T-helper 1 cell (primary cell): ENCODE data around the gene HOXA1.
"Not testable (repeated sequence)": the region's sequence is repeated elsewhere in the genome, so short reads cannot be mapped to it uniquely, and the experiment has no call there.

Experiments
- DNase-seq, 5 donors: peaks; one replicate each; pipeline ENCODE4 v3.0.0-alpha.2; 2012 to 2020

Gene HOXA1

DNA sequence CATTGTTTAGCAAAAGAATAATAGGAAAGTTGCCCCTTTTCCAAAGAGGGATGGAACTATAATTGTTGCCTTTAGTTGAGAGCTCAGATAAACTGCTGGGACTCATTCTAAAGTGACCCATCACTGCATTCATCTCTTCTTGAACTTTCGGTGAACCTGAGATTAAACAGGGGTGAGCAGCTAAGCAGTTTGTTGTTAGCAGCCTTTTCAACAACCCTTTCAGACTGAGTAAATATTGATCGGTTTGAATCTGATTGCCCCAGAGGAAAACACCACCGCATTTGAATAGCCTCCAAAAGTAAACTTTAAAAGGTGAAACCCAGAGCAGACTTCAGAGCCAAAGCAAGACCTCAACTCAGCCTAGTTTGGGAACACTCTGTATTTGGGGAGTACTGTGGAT, 4.7 kb downstream of the HOXA1 start:
- DNase-seq = no peak

DNA sequence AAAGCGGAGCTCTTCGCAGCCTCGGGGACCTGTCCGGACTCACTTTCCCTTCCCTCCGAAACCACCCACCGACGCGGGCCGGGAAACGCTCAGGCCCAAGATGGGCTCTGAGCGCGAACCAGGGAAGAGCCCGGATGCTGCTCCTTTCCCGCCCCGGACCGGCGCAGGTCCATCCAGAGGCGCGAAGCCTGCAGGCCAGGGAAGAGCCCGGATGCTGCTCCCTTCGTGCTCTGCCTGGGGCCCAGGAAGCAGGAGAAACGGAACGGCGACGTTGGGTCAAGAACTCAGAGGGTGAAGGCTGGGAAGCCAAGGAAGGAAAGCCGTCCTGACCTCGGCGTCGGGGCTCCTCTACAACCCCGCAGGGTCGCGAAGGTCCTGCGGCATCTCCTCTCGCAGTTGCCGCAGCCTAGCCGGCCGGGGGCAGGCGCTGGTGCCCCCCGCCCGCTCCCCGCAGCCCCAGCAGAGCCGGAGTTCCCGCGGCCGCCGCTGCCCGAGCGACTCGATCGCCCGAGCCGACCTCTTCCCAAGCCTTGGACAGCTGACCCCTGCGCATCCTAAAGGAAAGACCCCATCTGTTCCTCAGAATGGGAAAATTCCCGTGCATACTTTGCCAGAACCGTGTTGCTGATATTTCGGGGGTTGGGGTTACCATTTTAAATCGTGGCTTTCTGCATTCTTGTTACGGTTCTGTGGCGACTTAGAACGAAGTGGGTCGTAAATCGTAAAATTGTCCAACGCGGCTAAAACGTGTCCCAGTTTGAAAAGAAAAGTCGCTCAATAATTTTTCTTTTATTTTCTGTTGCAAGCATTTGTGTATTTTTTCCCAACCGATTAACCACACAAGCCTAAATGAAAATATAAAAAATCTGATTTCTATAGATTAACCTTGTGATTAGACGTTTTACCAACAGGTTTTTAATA, 7.5 kb downstream of the HOXA1 start:
- DNase-seq = no peak

DNA sequence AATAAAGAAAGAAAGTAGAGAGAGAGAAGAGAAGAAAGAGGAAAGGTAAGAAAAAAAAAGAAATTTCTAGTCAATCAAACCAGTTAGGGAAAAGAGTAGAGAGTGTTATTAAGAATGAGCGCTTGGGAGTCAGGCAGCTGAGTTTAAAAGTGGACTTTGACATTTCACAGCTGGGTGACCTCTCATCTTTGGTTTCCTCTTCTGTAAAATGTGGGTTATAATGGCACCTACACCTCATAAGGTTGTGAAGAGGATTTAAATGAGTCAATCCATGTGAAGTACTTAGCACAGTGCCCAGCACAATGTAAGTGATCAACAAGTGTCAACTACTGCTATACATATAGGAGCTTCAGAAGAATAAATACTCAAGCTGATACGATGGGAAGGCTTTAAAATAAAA, 12.2 kb downstream of the HOXA1 start:
- DNase-seq = no peak

DNA sequence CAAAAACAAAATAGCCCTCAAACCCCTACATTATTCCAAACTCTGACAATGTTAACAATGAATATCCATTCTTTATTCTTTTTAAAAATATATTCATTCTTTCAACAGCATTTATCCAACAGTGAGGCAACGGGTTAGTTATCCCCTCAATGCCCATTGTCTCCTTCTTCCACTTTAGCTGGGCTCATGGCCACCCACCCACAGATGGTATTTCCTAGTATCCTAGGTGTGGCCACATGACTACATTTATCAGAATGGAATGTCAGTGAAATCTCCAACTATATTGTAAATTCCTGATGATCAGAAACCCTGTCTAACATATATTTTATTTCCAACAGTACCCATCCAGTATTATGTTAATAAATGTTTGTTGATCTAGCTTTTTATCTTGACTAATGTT, 13.6 kb downstream of the HOXA1 start:
- no peak for DNase-seq

DNA sequence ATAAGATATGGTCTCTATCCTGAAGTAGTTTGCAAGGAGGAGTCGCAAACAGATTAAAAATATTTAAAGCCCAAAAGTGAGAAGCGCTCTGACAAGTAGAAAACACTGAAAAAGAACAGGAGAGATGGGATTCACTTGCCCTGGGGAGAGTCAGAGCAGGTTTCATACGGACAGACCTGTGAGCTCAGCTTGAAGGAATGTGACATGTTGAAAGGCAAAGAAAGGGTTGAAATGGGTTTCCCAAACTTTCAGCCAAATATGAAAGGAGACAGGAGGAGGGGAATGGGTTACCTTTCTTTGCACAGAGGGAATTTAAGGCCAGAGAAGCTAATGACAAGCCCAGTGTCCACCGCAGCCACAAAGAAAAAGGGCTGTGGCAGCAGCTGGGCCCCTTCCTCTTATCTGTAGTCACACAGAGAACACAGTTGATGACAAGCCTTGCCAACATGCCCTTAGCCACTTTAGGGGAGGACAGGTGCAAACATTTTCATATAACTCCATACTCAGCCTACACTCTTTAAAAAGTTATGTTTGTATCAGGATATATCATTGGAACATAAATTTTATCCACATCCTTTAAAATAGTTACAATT, 14.9 kb downstream of the HOXA1 start:
- no peak for DNase-seq

DNA sequence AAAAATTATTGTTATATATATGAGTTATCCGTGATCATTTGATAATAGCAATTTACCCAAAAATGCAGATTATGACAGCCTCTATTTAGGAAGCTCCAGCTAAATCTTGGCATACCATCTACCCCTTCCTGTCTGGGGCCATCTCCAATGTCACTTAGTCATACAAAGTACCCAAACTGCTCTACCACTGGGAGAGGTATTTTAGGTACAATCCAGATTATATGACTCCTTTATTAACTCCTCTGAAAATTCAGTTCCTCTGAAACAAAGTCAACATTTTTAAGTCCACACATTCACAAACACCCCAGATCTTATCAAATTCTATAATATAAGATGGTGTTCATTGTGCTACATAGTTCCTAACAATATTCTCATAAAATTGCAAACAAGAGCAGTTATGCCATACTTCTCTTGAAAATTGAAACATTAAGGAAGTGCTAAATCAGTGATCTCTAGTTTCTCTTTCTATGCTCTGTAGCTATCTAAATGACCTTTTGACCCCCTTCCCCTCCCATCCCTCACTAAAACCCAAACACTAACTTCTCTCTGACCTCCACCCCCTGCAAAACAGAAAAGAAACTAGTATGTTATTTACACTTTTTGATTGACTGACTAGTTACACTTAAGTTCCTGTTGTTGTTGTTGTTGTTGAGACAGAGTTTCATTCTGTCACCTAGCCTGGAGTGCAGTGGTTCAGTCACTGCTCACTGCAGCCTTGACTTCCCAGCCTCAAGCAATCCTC, 16.4 kb downstream of the HOXA1 start:
- no peak for DNase-seq

DNA sequence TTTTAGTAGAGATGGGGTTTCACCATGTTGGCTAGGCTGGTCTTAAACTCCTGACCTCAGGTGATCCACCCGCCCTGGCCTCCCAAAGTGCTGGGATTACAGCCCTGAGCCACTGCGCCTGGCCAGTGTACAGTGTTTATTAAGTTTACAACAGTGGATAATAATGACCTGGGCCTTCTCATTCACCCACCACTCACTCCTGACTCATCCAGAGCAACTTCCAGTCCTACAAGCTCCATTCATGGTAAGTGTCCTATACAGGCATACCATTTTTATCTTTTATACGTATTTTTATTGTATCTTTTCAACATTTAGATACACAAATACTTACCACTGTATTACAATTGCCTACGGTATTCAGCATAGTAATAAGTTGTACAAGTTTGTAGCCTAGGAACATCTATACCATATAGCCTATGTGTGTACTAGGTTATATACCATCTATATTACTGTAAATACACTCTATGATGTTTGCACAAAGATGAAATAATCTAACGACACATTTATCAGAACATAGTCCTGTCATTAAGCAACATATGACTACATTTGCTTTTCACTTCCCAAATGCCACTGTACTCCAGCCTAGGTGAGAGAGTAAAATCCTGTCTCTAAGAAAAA, 17.1 kb downstream of the HOXA1 start:
- no peak for DNase-seq

DNA sequence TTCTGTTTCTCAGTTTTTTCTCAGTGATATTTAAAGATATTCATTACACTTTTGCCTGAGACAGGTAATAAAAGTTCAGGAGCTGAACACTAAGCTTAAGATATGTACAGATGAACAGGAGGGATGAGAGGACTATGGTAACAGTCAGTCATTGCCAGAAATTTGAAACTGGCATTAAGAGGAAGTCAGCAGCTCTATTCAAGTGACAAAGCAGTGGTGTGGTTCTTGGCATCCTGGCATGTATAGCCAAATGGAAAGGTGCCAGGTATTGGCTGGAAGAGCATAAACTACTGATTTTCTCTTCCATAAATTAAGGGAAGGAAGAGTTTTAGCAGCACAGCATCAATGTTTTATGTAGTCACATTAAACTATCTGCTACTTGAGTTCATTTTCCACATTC, 22.7 kb downstream of the HOXA1 start:
- no peak for DNase-seq

DNA sequence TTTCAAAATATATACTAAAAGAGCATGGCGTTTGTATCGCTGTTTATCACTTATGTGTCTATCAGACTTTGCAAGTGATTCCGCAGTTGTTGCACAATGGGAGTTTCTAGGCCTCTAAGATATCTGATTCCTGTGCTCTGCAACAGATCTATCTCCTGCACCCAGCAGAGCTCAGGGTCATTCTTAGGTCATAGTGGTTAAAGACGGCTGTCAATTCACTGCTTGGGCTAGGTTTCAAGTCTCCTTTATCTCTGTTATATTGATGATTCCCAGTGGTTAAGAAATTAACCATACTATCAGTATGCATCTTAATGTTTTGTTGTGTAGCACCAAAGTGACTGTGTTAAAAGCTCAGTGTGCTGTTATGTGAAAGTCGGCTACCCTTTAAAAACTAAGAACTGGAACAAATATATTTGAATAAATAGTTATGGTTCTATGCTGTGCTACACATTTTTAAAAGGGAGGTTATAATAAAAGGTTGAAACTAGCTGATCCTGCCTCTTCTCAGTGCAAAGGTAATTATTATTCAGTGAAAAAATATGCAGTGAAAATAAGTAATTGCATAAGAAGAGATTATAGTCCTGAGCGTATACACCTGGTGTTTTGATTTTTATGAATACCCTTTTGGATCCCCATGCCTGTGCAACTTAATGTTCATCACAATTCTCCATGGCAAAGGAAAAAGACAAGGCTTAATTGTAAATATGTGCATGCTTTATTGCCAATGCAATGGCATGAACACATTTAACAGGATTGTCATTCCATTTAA, 24.0 kb downstream of the HOXA1 start:
- DNase-seq = no peak

DNA sequence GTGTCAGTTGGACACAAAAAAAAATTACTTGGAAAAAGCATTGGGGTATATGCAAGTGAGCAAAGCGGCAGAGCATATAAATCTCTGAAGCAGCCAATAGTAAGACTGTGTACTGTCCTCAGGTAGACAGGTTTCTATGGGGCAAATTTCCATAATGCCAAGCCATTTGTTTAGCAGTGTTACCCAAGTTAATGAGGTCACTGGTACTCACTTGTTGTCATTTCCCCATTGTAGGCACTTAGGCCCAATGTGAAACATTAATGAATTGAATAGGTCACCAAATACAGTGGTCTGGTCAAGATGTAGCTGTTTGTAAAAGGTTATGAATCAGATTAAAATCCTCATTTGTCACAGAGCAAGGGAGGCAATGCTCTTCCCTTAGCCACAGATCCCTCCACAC, 27.5 kb downstream of the HOXA1 start:
- no peak for DNase-seq

DNA sequence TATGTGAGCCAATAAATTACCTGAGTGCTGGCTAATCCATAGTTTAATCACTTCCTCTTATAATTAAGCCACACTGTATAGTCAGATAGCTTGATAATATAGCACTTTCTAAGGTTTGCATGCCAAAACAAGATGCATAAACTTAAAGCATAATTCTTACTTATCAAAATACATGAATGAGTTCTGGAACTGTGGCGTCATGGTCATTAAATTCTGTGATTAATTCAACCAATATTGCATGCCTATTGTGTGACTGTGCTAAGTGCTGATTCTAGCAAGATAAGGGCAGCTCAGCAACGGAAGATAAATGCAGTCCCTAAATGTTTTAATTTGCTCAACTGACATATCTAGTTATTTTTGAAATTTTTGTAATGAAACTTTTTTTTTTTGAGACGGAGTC, 29.7 kb downstream of the HOXA1 start:
- DNase-seq = no peak

DNA sequence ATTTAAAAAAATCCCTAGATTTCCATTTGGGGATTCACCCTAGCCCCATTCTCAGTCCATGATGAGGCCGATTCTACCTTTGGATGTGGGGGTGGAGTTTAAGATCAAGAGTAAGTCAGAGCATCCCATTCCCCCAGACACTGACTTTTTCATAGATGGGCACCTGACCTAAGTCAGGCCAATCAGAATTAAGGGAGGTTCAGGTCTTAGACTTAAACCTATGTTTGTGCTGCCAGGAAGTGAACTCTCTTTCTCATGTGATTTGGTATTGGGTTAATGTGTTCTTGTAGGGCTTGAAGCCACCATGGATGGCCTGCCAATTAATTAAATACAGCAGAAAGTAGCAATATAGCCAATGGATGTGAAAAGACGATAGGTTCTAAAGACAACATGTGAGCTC, 30.1 kb downstream of the HOXA1 start:
- no peak for DNase-seq

DNA sequence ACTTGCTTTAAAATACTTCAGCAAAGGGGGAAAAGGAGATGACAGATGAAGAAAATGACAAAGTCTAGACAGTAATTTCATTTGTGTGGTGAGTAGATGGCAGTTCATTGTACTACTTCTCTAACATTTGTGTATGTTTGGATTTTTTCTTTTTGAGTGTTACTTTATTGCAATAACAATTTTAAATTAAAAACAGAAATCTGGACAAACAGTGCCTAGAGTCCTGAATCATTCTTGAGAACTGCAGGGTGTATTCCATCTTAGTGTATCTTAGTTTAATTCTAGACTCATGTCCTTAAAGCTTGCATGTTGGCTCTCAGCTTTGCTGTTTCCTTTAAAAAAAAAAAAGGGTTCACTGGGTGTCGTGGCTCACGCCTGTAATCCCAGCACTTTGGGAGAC, 31.1 kb downstream of the HOXA1 start:
- no peak for DNase-seq

DNA sequence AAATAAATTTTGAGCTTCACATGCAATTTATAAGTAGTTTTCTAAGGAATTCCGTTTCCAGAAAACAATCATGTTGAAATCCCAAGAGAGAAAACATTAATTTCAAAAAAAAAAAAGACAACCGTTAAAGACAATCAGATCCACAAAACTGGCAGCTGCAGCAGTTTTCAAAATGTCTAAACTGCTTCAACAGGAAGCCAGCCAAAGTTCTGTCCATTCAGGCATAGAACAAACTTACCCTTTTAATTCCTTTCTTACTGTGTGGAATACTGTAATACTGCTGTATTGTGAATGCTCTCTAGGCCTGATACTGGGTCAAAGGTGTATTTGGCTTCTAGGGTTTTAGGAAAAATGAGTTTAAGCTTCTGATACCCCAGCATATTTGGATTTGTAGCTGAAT, 31.6 kb downstream of the HOXA1 start:
- no peak for DNase-seq

DNA sequence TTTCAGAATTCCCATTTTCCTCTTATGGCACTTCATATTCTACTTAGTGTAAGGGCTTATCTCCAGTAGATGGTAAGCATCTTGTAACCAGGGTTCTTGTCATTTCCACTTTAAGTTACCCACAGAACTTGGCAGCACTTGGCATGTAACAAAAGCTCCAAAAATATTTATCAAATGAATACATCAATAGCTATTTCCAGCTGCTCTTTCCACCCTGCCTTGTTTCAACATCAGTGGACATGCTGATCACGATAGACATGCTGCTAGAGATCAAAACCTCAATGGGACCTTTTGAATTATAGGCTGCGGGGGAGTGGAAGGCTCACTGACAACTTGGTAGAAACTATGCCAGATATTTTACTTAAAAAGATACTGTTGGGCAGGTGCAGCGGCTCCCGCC, 32.9 kb downstream of the HOXA1 start:
- DNase-seq = no peak

DNA sequence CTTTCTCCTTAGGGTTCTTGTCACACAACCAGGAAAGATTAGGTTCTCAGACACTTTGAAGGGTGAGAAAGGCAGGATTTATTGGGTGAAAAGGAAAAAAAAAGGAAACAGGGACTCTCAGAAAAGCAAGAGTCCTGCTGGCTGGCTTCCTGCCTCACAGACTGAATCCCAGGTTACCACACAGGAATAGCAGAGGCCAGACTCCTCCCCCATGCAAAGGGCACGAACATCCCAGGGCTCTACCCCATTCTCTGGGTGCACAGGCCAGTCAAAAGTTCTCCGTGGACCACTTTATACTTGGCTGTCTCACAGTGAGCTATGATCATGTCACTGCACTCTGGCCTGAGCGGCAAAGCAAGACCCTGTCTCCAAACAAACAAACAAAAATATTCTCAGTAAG, 42.6 kb downstream of the HOXA1 start:
- DNase-seq = no peak

DNA sequence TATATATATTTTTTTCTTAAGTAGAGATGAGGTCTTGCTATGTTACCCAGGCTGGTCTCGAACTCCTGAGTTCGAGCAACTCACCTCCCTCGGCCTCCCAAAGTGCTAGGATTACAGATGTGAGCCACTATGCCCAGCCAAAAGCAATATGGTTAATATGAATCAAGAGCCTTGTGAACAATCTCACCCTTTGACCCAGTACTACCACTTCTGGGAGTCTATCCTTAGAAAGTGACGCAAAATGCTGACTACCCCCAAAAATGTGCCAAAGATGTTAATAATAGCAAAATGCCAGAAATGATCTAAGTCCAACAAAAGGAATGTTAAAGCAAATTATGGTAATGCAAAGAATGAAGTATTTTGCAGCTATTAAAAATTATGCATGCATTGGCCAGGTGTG, 44.3 kb downstream of the HOXA1 start:
- DNase-seq = no peak

DNA sequence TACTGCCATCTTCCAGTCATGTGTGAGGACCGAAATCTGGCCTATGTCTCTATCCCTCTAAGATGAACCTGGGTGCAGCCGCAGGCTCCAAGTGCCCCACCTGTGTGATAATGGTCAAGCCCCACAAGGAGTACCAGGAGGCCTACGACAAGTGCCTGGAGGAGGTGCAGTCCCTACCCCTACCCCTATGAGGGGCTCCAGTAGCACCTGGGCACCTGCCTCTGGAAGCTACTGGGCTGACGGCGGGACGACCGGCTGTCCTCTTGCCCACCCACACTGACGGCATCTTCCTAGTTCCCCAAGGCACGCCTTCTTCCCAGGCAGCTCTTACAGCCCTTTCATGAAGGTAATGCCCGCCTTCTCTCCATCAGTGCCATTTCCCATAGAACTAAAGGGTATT, 47.4 kb downstream of the HOXA1 start:
- no peak for DNase-seq

DNA sequence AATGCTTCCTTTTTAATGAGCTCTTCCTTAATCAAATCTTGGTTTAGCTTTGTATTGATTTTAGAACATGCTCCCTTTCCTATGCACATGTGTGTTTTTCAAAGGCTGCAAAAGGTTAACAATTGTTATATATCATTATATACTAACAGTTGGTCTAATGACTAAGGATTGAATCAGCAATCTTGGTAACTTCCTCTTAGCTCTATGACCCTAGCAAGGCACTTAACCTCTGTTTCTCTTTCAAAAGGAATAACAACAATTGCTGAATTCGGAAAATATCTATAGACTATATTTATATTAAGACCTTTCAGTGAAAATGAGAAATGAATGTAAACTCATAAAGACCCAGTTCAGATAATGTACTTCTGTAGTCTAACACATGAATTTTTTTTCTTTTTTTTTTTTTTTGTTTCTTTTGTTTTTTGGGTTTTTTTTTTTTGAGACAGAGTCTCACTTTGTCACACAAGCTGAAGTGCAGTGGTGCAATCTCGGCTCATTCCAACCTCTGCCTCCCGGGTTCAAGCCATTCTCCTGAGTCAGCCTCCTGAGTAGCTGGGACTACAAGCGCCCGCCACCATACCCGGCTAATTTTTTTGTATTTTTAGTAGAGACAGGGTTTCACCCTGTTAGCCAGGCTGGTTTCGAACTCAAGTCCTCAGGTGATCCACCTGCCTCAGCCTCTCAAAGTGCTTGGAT, 48.8 kb downstream of the HOXA1 start:
- no peak for DNase-seq

DNA sequence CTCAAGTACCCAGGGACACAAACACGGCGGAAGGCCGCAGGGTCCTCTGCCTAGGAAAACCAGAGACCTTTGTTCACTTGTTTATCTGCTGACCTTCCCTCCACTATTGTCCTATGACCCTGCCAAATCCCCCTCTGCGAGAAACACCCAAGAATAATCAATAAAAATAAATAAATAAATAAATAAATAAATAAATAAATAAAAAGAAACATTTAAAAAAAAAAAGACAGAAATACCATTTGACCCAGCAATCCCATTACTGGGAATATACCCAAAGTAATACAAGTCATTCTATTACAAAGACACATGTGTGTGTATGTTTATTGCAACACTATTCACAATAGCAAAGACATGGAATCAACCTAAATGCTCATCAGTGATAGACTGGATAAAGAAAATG, 49.8 kb downstream of the HOXA1 start:
- DNase-seq = not testable (repeated sequence)

DNA sequence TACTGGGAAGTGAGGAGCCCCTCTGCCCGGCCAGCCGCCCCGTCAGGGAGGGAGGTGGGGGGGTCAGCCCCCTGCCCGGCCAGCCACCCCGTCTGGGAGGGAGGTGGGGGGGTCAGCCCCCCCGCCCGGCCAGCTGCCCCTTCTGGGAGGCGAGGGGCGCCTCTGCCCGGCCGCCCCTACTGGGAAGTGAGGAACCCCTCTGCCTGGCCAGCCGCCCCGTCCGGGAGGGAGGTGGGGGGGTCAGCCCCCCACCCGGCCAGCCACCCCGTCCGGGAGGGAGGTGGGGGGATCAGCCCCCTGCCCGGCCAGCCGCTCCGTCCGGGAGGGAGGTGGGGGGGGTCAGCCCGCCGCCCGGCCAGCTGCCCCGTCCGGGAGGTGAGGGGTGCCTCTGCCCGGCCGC, 50.7 kb downstream of the HOXA1 start:
- not testable (repeated sequence) for DNase-seq
